Gastroesophageal sphincter (tissue), 4 donors: ENCODE results near the gene RAPGEF1. TPM values are rescaled to one million over a fixed set of nuclear protein-coding genes. Genes with fewer than 3 reads are reported as not detected.

Experiments
- ATAC-seq: fragments of 150-250 bp; one replicate; pipeline ENCODE4 v1.9.1; 2016; ENCODE audit warnings: mild to moderate bottlenecking, moderate library complexity
- H3K27ac ChIP-seq, 4 donors: fragments of 200-600 bp; sonication (generic) in 3 of 4; 1 replicate in 3 of 4; 2 replicates in 1 of 4; pipeline ENCODE4 v1.5.1; 2016 to 2019
- H3K27me3 ChIP-seq: fragments of 200-600 bp; sonication (generic); one replicate; pipeline ENCODE4 v1.5.1; 2019
- H3K36me3 ChIP-seq, 2 donors: fragments of 200-600 bp; sonication (generic); one replicate each; pipeline ENCODE4 v1.5.1; 2019; ENCODE audit warnings: control low read depth in 1 of 2
- H3K4me1 ChIP-seq, 3 donors: fragments of 200-600 bp; sonication (generic); 1 replicate in 2 of 3; 2 replicates in 1 of 3; pipeline ENCODE4 v1.5.1; 2016 to 2019; ENCODE audit warnings: control low read depth in 2 of 3
- H3K4me3 ChIP-seq, 2 donors: fragments of 200-600 bp; sonication (generic); one replicate each; pipeline ENCODE4 v1.5.1; 2019; ENCODE audit warnings: mild to moderate bottlenecking in 1 of 2, moderate library complexity in 1 of 2
- H3K9me3 ChIP-seq, 3 donors: fragments of 200-600 bp; sonication (generic); one replicate each; pipeline ENCODE4 v1.5.1; 2017 to 2019; ENCODE audit warnings: control low read depth in 2 of 3
- CTCF ChIP-seq, 4 experiments: fragments of 200-600 bp in 2 of 4; fragments of 450-650 bp in 2 of 4; sonication (generic) in 1 of 4; IDR thresholded peaks; one replicate each; pipeline ENCODE4 v1.5.1; 2017 to 2019; ENCODE audit warnings: antibody characterized with exemption in 4 of 4, mild to moderate bottlenecking in 2 of 4, moderate library complexity in 2 of 4
- EP300 ChIP-seq: sonication (generic); formaldehyde crosslinking; IDR thresholded peaks from one replicate; pipeline ENCODE4 v1.6.1; 2017; ENCODE audit warnings: antibody characterized with exemption, mild to moderate bottlenecking
- POLR2A ChIP-seq, 2 donors: fragments of 450-650 bp; IDR thresholded peaks; one replicate each; pipeline ENCODE4 v1.6.1; 2017; ENCODE audit warnings: antibody characterized with exemption in 2 of 2, mild to moderate bottlenecking in 2 of 2, moderate library complexity in 1 of 2
- POLR2AphosphoS5 ChIP-seq: sonication (generic); formaldehyde crosslinking; IDR thresholded peaks from one replicate; pipeline ENCODE4 v1.6.1; 2017; ENCODE audit warnings: antibody characterized with exemption
- WGBS, 2 donors: methylation state at CpG; one replicate each; pipeline ENCODE4 v1.1.5; 2018; ENCODE audit warnings: low coverage in 1 of 2; 5-methylcytosine and 5-hydroxymethylcytosine counted together
- total RNA-seq, 4 donors: library from RNA; depleted of rRNA; stranded (reverse); fragments of >200 nt; gene quantifications; one replicate each; pipeline ENCODE4 v1.1.0, GENCODE V29; 2016

Gene RAPGEF1
- total RNA-seq, 4 donors from 2014 or later = 47.5 to 162 (median 77.6) TPM

GRCh38 chr9:131669269-131670157 is 70.4 kb downstream of the RAPGEF1 start:
- Histone ChIP-seq H3K36me3 (no peaks in the 10 kb centered on the region), H3K27me3 (no peaks in the 10 kb centered on the region), H3K9me3 (no peaks in the 10 kb centered on the region), H3K27ac (peak overlapping the region in 3 of 4 donors; percentile 71 to 82 (median 78)), H3K4me3 (no peak overlapping the region), H3K4me1 (peaks cover 0 to 78% (median 45%) of the 10 kb centered on the region in 3 donors)
- ATAC-seq = no peak
- no CpG with 5 or more reads among the region's 12 CpGs for WGBS, 2 donors
- TF ChIP-seq POLR2A (IDR thresholded peaks at IDR 0.05) = no peak
- no peak for TF ChIP-seq CTCF (IDR thresholded peaks at IDR 0.05)
- TF ChIP-seq POLR2AphosphoS5 = no peak
- no peak for TF ChIP-seq EP300

DNA sequence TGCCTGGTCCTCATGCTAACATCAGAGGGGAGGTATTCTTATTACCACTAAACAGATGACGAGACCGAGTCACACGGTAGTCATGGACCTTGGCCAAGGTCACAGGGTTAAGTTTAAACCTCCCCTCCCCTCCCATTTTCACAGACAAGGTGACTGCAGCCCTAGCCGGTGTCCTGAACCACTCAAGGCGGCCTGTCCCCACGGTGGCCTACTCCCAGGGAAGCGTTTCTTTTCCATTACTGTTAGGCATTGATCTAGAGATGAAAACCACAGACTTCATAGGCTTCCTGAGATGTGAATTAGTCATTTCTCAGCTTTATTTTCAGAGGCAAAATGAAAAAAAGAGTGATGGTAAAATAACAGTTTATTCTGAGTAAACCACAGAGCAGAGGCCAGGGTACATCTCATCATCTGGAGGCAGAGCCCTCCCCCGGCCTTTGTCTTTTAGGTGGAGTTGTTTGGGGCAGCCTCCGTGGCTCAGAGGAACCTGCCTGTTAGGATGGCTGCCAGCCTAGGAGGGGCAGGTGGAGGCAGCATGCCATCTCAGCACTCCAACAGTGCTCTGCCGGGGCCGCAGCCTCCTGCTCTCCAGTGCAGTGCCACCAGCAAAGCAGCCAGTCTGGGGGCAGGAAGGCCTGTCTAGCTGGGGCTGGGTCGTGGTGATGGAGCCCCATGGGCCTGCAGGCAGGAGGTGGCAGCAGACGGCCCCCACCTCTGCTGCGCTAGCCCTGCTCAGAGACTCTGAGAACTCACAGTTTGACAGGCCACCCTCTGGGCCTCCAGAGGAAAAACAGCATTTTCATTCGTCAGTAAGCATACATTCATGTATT is 71.2 kb downstream of the RAPGEF1 start:
- Histone ChIP-seq H3K4me3 (no peak overlapping the region), H3K9me3 (no peaks in the 10 kb centered on the region), H3K4me1 (peaks cover 0 to 70% (median 41%) of the 10 kb centered on the region in 3 donors), H3K27me3 (no peaks in the 10 kb centered on the region), H3K36me3 (no peaks in the 10 kb centered on the region), H3K27ac (peak overlapping the region in 3 of 4 donors; percentile 71 to 82 (median 78))
- WGBS, 2 donors = 47 to 60% methylated on average over 3 to 7 of the region's 15 CpGs
- no peak for ATAC-seq
- TF ChIP-seq POLR2AphosphoS5 (no peak), CTCF (IDR thresholded peaks at IDR 0.05) (no peak), EP300 (no peak), POLR2A (IDR thresholded peaks at IDR 0.05) (no peak)

GRCh38 chr9:131668057-131668438 is 71.8 kb downstream of the RAPGEF1 start:
- ATAC-seq = no peak
- Histone ChIP-seq H3K27me3 (no peaks in the 10 kb centered on the region), H3K4me3 (no peak overlapping the region), H3K9me3 (no peaks in the 10 kb centered on the region), H3K36me3 (no peaks in the 10 kb centered on the region), H3K4me1 (peaks cover 0 to 64% (median 41%) of the 10 kb centered on the region in 3 donors), H3K27ac (peak overlapping the region in 3 of 4 donors; percentile 71 to 82 (median 78))
- WGBS, 2 donors = 73 to 85% methylated on average over 6 to 9 of the region's 9 CpGs
- no peak for TF ChIP-seq POLR2AphosphoS5
- no peak for TF ChIP-seq POLR2A (IDR thresholded peaks at IDR 0.05)
- no peak for TF ChIP-seq EP300
- TF ChIP-seq CTCF (IDR thresholded peaks at IDR 0.05) = no peak

- TF ChIP-seq CTCF (IDR thresholded peaks at IDR 0.05) = no peak
- no peak for TF ChIP-seq POLR2AphosphoS5
- TF ChIP-seq POLR2A (IDR thresholded peaks at IDR 0.05) = no peak
- no peak for TF ChIP-seq EP300
- H3K27ac ChIP-seq = peak overlapping the region in 2 of 4 donors; percentile 71 to 82
- no peaks in the 10 kb centered on the region for H3K27me3 ChIP-seq
- WGBS, 2 donors = 52 to 60% methylated on average over 1 to 2 of the region's 7 CpGs
- H3K4me3 ChIP-seq = no peak overlapping the region
- peaks cover 0 to 59% (median 41%) of the 10 kb centered on the region in 3 donors for H3K4me1 ChIP-seq
- no peaks in the 10 kb centered on the region for H3K36me3 ChIP-seq
- no peak for ATAC-seq
- H3K9me3 ChIP-seq = no peaks in the 10 kb centered on the region
Observed at GRCh38 chr9:131667576-131667975, 72.3 kb downstream of the RAPGEF1 start.
